DOHH2 (cell line): Measurements from ENCODE around the gene MTHFD2L.

Source experiments
- EZH2phosphoT487 ChIP-seq: fragments of 200-600 bp; sonication (generic); IDR thresholded peaks from 2 replicates; pipeline ENCODE4 v1.6.1; 2017; ENCODE audit warnings: borderline replicate concordance, mild to moderate bottlenecking, antibody characterized with exemption, low read length, moderate library complexity, mixed read lengths
- TF ChIP-seq, protein P1 (sequence below): fragments of 200-600 bp; sonication (generic); IDR thresholded peaks from one replicate; pipeline ENCODE4 v1.5.1; 2014; ENCODE audit warnings: antibody characterized with exemption, mild to moderate bottlenecking, low read depth, low read length; ENCODE audit not compliant: poor library complexity, severe bottlenecking

DNA sequence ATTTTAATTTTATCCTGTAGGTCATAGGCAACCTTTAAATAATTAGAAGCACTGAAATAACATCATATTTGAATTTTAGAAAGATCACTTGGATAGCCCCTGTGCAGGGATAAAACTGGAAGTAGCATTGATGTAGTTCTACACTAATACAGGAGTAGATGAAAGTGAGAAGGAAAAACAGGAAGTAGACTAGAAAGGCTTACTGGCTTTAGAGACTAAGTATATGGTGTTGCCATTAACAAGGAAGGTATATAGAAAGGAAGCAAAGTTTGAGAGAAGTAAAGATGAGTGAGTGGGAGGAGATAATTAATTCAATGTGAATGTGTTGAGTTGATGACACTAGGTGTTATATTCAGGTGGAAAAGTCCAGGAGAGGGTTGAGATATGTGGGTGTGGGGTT, 77.2 kb downstream of the MTHFD2L start:
- TF ChIP-seq, protein P1, sequence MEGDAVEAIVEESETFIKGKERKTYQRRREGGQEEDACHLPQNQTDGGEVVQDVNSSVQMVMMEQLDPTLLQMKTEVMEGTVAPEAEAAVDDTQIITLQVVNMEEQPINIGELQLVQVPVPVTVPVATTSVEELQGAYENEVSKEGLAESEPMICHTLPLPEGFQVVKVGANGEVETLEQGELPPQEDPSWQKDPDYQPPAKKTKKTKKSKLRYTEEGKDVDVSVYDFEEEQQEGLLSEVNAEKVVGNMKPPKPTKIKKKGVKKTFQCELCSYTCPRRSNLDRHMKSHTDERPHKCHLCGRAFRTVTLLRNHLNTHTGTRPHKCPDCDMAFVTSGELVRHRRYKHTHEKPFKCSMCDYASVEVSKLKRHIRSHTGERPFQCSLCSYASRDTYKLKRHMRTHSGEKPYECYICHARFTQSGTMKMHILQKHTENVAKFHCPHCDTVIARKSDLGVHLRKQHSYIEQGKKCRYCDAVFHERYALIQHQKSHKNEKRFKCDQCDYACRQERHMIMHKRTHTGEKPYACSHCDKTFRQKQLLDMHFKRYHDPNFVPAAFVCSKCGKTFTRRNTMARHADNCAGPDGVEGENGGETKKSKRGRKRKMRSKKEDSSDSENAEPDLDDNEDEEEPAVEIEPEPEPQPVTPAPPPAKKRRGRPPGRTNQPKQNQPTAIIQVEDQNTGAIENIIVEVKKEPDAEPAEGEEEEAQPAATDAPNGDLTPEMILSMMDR: no peak
- TF ChIP-seq EZH2phosphoT487: no peak
